ENCODE results near the gene CFAP299. TPM values are rescaled to one million over a fixed set of nuclear protein-coding genes. Genes with fewer than 3 reads are reported as not detected.

Gene CFAP299
- total RNA-seq, 1 donor from 2014 or later: 0.93 TPM

DNA sequence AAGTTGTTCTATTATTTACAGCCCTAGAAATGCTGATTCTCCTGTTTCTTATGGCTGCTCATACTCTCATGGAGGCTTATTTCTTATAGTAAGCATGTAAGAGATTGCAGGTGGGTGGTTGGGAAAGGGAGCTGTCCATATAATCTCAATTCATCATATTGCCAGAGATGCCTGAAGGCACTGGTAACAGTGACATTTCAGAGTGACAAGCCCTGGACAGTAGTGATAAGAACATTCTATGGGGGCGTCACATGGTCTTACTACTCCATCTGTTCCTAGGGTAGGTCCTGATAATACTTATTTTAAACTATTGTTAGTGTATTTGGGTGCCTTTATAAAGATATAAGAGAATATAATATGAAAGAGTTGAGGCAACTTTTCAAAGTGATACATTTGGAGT, 171.5 kb downstream of the CFAP299 start:
- TF ChIP-seq CTCF (IDR thresholded peaks at IDR 0.05; ENCODE audit: unreplicated experiment): no peak
- Mint-ChIP-seq H3K27ac (no peak overlapping the region), H3K9me3 (ENCODE audit: low read depth) (no peaks in the 10 kb centered on the region), H3K27me3 (no peaks in the 10 kb centered on the region), H3K36me3 (ENCODE audit: insufficient read depth) (no peaks in the 10 kb centered on the region), H3K4me1 (ENCODE audit: low read depth) (no peaks in the 10 kb centered on the region), H3K4me3 (ENCODE audit: low read depth) (no peak overlapping the region)
- DNase-seq (ENCODE audit: low spot score, unreplicated experiment): no peak

DNA sequence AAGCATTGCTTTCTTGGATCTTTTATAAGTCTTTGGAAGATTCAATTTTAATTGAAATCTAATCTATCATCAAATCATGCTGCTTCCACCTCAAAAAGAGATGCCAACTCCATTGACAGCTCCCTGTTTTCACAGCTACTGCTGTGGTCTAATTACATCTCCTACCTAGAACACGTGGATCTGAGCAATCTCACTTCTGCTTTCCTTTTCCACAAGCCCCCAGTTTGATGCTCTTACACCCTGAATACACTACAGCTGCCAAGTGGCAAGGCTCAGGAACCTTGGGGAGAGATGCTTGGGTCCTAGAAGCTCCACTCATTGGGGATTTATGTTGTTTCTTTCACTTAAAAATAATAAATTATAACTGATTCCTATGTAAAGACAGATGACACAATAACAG, 172.0 kb downstream of the CFAP299 start:
- no peaks in the 10 kb centered on the region for H3K27me3 Mint-ChIP-seq
- H3K4me1 Mint-ChIP-seq (ENCODE audit: low read depth): no peaks in the 10 kb centered on the region
- no peak for DNase-seq (ENCODE audit: low spot score, unreplicated experiment)
- H3K4me3 Mint-ChIP-seq (ENCODE audit: low read depth): no peak overlapping the region
- no peak for TF ChIP-seq CTCF (IDR thresholded peaks at IDR 0.05; ENCODE audit: unreplicated experiment)
- no peaks in the 10 kb centered on the region for H3K36me3 Mint-ChIP-seq (ENCODE audit: insufficient read depth)
- no peak overlapping the region for H3K27ac Mint-ChIP-seq
- H3K9me3 Mint-ChIP-seq (ENCODE audit: low read depth): no peaks in the 10 kb centered on the region

DNA sequence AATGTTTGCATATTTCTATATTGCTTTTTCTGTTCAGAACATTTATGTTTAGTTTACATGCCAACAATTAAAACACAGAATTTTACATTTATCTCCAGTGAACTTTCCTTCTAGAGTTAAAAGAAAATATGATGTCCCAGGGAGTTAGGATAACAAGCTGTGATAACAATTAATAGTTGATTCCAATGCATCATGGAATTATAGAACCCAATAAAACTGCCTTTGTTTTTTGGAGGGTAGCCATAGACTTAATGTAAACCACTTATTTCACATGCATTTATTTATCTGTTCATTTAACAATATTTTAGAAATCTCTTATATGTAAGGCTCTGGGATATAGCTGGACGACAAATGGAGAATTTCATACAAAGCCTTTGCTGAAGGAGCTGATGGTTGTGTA, 180.0 kb downstream of the CFAP299 start:
- no peaks in the 10 kb centered on the region for H3K9me3 Mint-ChIP-seq (ENCODE audit: low read depth)
- H3K4me3 Mint-ChIP-seq (ENCODE audit: low read depth): no peak overlapping the region
- H3K27me3 Mint-ChIP-seq: no peaks in the 10 kb centered on the region
- no peak overlapping the region for H3K27ac Mint-ChIP-seq
- TF ChIP-seq CTCF (IDR thresholded peaks at IDR 0.05; ENCODE audit: unreplicated experiment): no peak
- no peaks in the 10 kb centered on the region for H3K36me3 Mint-ChIP-seq (ENCODE audit: insufficient read depth)
- DNase-seq (ENCODE audit: low spot score, unreplicated experiment): no peak
- no peaks in the 10 kb centered on the region for H3K4me1 Mint-ChIP-seq (ENCODE audit: low read depth)

GRCh38 chr4:80521438-80521837, 185.9 kb downstream of the CFAP299 start:
- H3K4me3 Mint-ChIP-seq (ENCODE audit: low read depth): no peak overlapping the region
- H3K27ac Mint-ChIP-seq: no peak overlapping the region
- DNase-seq (ENCODE audit: low spot score, unreplicated experiment): no peak
- no peaks in the 10 kb centered on the region for H3K36me3 Mint-ChIP-seq (ENCODE audit: insufficient read depth)
- no peaks in the 10 kb centered on the region for H3K9me3 Mint-ChIP-seq (ENCODE audit: low read depth)
- H3K27me3 Mint-ChIP-seq: no peaks in the 10 kb centered on the region
- TF ChIP-seq CTCF (IDR thresholded peaks at IDR 0.05; ENCODE audit: unreplicated experiment): no peak
- no peaks in the 10 kb centered on the region for H3K4me1 Mint-ChIP-seq (ENCODE audit: low read depth)

DNA sequence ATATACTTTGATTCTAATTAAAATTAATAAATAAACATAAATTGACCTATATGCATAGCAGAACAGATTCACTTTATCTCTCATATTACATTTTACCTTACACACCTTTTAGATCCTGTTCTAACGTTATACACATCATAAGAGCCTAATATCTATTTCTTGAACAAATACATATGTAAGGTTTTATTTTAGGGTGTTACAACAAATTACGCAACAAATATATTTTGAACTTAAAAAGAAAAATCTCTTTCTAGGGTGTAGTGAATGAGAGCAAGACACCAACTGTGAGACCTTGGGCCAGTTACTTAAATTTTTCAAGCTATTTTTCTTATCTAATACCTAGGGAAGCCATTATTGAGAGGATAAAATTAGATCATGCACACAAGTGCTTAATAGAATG, 191.2 kb downstream of the CFAP299 start:
- no peak for DNase-seq (ENCODE audit: low spot score, unreplicated experiment)
- no peaks in the 10 kb centered on the region for H3K36me3 Mint-ChIP-seq (ENCODE audit: insufficient read depth)
- H3K4me1 Mint-ChIP-seq (ENCODE audit: low read depth): no peaks in the 10 kb centered on the region
- no peak overlapping the region for H3K4me3 Mint-ChIP-seq (ENCODE audit: low read depth)
- no peaks in the 10 kb centered on the region for H3K9me3 Mint-ChIP-seq (ENCODE audit: low read depth)
- no peak for TF ChIP-seq CTCF (IDR thresholded peaks at IDR 0.05; ENCODE audit: unreplicated experiment)
- no peak overlapping the region for H3K27ac Mint-ChIP-seq
- no peaks in the 10 kb centered on the region for H3K27me3 Mint-ChIP-seq
